Measurements from ENCODE around the gene SRXN1.
"Not testable (repeated sequence)": the region's sequence is repeated elsewhere in the genome, so short reads cannot be mapped to it uniquely, and the experiment has no call there.

The SRXN1 gene

DNA sequence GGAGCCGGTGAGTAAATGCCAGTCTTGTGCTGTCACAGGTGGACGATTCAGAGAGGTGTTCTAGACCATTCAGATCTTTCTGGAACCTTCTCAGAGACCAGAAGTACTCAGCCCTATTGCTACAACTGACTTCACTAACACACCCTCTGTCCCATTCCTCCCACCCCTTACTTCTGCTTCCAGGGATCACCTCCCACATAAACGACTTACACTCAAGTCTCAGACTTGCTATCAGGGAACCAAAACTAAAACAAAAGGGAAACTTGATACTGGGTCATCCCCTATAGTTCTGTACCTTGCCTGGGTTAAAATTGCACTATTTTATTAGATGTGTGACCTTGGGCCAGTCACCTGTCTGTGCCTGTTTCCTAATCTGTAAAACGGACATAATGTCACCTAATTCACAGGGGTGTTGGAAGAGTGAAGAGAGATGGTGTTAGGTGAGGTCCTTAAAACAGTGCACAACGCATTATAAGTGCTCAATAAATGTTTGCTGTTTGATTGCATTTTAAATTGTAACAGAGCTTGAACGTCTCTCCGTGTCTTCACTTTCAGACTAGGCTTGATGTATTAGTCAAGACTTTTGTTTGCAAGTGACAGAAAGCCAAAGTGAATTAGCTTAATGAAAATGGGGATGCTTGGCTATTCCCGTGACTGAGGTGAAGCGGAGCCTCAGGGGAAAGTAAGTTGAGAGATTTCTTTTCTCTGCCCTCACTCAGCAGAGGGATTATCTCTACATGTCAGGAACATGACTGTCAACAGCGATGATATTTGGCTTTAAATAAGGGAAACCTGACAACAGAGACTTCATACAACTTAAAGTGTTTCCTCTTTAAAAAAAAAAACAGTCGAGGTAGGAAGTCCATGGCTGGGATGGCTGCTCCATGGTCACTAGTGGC lies 3.0 kb upstream of the SRXN1 start:
- DNase-seq (ENCODE audit: low read depth) = no peak

DNA sequence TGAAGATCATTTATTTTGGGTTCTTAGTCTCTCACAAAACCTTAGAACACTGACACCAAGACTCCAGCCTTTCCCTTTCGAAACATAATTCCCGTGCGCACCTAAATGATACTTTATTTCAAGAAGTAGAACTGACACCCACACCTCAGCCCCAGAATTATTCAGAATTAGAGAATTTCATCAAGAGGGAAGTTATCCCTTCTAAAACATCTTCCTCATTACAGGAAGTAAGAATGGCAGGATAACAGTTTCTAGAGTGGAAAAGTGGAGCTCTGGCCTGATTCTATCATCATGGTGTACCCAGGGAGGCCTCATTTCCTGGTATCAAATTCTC lies 1.4 kb upstream of the SRXN1 start:
- DNase-seq (ENCODE audit: low read depth) = no peak

DNA sequence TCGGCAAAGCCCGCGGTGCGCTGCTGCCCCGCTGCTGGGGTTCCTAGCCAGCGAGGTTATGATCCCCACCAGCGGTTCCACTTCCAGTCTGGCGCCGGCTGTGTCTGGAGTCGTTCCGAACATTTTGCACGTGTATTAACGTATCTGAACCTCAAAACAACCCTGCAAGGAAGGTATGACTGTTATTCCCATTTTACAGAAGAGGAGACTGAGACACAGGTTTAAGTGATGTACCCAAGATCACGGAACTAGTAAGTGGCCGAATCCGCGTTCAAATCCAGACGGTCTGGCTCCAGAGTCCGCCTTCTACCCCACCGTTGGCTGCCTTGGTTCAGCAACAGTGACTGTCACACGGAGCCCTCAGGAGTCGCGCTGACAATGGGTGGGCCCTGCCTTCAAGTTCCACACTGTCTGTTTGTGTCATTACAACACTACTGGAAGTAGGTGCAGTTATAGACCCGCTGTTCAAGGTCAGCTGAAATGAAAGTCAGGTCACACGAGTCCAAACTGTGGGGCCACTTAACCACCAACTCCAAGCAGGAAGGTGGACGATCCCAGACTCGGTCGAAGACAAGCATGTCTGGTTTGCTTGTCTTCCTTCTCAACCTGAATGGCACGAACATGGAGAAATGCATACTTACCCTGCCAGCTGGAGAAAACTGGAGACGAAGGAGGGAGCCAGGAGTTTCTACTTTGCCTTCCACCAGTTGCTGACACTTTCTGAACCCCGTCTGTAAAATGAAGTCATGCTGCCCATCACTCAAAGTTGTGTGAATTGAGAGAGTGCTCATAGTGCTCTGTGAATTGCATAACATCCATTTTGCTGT lies 803 bp upstream of the SRXN1 start:
- no peak for DNase-seq (ENCODE audit: low read depth)

DNA sequence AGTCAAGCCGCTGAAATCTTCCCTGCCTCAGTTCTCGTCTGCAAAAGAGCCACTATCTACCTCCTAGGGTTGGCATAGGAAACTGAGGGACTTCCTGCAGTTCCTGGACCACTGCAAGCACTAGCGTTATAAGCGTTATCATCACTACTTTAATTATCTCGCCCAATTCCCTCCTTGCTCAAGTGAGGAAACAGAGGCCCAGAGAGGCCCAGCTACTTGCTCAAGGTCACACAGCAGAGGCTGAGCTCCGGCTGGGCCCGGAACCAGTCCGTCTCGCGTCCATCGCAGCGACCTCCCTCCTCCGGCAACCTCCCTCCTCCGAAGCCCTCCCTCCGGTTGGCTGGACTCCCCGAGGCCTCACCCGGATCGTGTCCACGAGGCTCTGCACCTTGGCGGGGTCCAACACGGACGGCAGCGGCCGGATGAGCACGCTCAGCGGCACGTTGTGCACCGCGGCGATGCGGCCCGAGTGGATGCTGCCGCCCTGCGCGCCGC lies 338 bp downstream of the SRXN1 start:
- DNase-seq (ENCODE audit: low read depth) = no peak

DNA sequence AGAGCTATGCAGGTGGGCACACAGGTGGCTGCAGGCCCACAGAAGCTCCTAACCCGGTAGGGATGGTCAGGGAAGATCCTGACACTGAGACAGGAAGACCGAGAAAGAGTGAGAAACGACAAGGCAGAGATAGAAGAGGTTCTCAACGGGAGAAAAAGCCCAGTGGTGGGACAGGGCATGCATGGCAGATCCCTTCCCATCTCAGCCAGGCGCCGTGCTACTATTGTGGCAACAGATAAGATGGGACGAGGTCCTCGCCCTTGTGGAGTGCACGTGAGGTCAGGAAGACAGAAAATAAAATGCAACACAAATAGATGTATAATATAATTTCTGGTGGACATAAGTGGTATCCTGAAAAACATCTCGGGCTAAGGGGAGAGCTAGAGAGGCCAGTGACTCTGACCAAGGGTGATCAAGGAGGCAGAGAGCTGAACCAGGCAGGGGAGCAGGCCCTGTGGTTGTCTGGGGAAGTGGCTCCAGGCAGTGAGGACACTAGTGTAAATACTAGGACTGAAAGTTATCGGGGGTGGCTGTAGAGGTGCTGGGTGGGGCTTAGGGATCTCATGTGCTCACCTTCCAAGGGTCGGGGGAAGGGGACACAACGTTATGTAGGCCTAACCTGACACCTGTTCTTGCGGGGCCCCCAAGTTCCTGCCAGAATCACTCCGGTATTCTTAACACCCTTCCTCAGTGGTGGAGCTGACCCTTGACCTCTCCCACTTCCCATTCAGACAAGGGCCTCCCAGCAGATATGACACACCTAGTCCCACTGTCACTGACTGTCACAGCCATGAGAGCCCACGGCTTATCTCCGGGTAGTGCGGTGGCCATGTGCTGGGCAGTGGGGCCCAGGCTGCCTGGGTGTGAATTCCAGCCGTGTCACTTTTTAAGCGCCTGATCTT lies 1.0 kb downstream of the SRXN1 start:
- DNase-seq (ENCODE audit: low read depth) = no peak

DNA sequence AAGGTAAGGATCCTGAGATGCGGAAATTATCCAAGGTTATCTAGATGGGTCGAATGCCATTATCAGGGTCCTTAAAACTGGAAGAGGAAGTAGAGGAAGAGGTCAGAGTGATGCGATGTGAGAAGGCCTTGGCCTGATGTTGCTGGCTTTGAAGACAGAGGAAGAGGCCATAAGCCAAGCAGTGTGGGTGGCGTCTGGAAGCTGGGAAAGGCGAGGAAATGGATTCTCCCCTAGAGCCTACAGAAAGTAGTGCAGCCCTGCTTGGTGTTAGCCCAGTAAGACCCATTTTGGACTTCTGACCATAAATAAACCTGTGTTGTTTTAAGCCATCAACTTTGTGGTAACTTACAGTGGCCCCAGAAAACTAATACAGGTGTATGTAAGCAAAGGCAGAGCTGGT lies 2.0 kb downstream of the SRXN1 start:
- no peak for DNase-seq (ENCODE audit: low read depth)

DNA sequence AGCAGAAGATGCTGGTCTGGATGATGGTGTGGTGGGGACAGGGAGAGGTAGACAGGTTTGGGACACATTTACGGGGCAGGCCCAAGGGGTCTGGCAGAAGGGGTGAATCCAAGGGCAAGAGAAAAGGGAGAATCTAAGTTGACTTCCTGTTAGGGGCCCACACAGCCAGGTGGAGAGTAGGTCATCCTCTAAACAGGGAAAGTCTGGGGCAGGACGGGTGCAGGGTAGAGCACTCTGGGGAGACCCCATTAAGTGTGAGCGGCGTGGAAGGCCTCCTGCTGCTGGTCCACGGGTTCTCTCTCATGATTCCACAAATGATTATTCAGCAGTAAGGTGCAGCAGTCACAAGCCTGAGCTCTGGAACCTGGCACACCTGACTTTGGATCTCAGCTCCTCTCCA lies 2.7 kb downstream of the SRXN1 start:
- no peak for DNase-seq (ENCODE audit: low read depth)

DNA sequence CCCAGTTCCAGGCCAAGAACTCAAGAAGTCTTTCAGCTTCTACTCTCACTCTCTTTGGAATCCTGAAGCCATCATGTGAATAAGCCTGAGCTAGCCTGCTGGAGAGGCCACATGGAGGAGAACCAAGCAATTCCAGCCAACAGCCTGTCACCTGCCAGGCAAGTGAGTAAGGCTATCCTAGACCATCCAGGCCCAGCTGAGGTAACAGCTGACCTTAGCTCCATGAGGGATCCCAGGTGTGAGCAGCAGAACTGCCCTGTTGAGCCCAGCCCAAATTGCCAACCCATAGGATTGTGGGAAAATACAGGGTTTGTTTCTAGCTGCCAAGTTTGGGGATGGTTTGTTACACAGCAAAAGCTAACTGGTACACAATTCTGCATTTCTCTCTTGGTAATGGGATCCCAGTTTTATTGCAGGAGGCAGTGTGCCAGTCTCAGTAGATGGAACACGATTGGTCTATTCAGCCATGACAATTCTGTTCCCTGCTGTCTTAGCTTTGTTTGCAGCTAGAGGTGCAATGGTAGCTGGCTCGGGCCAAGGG lies 5.5 kb downstream of the SRXN1 start:
- no peak for DNase-seq (ENCODE audit: low read depth)

DNA sequence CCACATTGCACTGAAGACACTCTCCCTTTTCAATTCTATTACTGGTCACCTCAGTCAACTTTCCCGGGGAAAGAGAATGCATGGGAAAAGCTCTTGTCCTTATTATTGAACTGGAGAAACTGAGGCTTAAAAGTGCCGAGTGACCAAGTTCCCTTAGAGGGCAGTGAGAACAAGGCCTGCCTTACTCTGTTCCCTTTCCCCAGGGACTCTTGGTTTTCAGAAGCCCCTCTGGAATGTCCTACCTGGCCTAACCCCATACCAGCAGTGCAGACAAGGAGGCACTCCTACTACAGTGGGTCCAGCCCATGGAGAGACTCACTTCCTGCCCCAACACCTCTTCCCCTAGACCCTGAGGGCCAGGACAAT lies 6.1 kb downstream of the SRXN1 start:
- no peak for DNase-seq (ENCODE audit: low read depth)

DNA sequence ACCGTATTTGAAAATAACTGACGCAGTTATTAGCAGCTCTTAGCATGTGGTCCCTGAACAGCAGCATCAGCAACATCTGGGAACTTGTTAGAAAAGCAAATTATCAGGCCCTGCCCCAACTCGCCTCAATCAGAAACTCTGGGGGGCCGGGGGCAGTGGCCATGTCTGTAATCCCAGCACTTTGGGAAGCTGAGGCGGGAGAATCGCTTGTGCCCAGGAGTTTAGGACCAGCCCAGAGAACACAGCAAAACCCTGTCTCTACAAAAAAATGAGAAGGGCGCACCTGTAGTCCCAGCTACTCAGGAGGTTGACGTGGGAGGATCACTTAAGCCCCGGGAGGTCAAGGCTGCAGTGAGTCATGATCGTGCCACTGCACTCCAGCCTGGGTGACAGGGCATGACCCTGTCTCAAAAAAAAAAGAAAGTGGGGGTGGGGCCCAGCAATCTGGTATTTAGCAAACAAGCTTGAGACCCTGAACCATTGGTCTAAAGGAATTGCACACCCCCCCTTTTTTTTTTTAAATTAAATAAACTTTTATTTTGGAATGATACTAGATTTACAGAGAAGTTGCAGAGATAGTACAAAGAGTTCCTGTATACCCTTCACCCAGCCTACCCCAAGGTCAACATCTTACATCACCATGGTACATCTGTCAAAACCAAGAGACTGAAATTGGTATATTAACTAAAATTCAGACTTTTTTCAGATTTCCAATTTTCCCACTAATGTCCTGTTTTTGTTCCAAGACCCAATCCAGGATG lies 6.7 kb downstream of the SRXN1 start:
- DNase-seq (ENCODE audit: low read depth) = no peak

DNA sequence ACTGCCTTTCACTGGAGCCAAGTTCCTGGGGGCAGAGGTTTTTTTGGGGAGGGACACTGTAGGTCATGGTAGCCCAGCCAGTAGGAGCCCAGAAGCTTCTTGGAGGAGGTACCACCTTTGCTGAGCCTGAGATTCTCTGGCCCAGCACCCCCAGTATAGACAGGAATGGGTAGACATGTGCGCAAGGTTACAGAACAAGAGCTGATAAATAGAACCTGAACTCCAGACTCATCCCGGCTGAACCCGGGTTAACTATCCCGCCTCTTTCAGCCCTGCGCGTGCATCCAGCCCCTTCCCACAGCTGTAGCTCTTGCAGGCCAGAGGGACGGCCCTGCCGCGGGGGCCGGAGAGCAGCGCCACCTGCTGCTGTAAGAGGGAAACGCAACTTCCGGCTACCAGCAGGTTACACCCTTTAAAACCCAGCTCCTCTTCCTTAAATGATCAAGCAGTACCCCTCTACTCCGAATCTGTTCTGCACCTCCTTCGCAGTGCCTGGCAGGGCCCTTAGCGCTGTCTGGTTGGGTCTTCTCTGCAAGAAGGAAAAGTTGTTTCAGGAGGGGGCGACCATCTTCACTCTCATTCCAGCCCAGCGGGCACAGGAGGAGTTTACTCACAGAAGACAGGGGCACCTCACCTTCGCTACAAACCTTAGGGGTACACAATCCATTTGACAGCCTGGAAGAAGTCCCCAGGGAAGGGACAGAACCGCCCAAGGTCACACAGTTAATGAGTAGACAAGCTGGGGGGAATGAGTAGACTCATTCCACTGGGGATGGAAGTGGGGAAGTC lies 7.5 kb downstream of the SRXN1 start:
- DNase-seq (ENCODE audit: low read depth) = no peak

DNA sequence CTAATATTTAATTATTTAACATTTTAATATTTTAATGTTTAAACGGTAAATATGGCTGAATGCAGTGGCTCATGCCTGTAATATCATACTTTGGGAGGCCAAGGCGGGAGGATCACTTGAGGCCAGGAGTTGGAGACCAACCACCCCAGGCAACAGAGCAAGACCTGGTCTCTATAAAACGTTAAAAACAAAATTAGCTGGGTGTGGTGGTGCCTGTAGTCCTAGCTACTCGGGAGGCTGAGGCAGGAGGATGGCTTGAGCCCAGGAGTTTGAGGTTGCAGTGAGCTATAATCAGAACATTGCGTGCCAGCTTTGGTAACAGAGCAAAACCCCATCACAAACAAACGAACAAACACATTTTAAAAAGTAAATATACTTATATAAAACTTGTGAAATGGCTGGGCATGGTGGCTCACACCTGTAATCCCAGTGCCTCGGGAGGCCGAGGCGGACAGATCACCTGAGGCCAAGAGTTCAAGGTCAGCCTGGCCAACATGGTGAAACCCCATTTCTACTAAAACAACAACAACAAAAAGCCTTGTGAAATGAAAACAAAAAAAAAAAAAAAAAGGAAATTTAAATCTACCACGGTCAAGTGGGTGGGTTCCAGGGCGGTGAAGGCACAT lies 8.2 kb downstream of the SRXN1 start:
- DNase-seq (ENCODE audit: low read depth) = no peak

DNA sequence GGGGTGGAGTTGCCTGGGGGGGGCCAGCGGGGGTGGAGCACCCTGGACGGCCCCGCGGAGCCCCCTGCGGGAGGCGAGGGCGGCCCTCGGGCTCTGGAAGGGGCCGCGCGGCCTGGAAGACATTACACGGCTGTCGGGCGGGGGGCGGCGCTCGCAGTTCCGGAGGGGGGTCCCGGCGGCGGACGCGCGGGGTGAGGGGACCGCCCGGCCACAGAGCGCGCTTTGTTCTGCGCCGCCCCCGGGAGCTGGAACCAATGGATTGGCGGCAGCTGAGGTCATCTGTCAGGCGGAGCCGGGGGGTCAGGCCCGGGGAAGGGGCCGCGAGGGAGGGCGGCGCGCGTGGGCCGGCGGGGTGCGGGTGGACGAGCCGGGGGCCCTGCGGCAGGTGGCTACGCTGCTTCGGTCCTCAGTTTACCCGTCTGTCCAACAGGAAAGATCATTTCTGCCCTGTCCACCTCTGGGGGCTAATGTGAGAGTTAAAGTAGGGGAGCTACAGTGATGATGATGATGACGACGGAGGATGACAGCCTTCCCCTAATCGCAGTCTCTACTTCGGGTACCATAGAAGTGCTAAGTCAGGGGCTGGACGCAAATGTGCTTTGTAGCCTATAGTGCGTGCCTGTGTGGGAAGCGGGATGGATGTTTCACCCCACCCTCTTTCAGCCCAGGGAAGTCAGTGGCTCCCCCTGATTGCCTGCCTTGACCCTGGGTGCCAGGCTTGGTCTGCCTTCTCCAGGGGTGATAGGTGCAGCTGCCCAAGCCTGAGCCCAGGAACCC lies 10.4 kb downstream of the SRXN1 start:
- no peak for DNase-seq (ENCODE audit: low read depth)

DNA sequence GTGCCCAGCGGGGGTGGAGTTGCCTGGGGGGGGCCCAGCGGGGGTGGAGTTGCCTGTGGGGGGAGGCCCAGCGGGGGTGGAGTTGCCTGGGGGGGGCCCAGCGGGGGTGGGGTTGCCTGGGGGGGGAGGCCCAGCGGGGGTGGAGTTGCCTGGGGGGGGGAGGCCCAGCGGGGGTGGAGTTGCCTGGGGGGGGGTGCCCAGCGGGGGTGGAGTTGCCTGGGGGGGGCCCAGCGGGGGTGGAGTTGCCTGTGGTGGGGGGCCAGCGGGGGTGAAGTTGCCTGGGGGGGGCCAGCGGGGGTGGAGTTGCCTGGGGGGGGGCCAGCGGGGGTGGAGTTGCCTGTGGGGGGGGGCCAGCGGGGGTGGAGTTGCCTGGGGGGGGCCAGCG lies 11.0 kb downstream of the SRXN1 start:
- DNase-seq (ENCODE audit: low read depth) = not testable (repeated sequence)

DNA sequence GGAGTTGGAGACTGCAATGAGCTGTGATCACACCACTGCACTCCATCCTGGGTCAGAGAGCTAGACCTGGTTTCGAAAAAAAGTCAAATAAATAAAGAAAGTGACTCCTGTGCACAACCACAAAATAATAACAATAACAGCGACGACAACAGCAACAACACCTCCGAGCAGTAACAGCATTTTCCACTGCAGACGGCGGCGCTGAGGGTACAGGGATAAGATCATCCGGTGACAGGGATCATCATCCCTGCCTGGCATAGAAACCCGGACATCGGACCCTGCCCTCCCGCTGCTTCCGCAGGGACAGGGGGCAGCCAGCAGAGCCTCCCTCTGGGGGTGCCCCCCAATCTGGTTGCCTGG lies 11.5 kb downstream of the SRXN1 start:
- DNase-seq (ENCODE audit: low read depth) = no peak

DNA sequence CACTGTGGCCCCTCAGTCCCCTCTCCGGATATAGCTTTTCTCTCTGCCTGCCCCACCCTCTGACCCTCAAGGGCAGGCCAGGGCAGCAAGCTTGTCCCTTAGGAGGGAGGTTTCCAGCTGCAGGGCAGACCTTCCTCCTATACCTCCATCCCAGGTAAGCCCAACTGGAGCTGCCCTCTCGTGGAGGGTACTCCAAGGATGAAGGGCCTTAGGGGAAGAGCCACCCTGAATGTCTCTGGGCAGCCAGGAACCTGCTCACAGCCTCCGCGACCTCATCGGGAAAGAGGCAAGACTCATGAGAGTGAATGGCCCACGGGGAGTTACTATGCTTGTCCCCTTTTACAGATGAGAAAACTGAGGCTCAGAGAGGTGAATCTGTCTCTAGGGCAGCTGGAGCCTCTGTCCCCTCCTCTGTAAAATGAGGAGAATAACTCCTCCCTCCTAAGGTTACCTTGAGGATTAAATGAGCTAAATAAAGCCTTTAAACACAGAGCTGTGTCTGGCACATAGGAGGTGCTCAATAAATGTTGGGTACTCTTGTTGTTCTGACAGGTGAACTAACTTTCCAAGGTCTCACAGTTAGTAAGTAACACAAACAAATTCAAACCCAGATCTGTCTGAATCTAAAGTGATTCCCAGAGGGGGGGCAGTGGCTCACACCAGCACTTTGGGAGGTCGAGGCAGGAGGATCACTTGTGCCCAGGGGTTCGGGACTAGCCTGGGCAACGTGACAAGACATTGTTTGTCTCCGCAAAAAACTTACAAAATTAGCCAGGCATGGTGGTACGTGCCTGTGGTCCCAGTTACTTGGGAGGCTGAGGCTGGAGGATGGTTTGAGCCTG lies 12.1 kb downstream of the SRXN1 start:
- no peak for DNase-seq (ENCODE audit: low read depth)

DNA sequence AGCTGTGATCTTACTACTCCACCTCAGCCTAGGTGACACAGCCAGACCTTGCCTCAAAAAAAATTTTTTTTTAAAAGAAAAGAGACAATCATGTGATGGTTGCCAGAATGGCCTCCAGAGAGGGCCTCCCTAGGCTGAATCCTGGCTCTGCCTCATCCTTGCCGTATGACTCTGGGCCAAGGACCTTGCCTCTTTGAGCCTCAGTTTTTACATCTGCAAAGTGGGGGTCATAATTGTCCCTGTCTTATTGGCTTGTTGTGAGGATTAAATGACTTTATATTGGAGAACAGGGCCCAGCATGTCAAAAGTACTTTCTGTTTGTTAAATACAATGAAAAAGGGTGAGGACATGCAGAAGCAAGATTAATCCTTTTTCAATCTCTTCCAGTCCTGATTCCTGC lies 14.4 kb downstream of the SRXN1 start:
- DNase-seq (ENCODE audit: low read depth) = no peak

DNA sequence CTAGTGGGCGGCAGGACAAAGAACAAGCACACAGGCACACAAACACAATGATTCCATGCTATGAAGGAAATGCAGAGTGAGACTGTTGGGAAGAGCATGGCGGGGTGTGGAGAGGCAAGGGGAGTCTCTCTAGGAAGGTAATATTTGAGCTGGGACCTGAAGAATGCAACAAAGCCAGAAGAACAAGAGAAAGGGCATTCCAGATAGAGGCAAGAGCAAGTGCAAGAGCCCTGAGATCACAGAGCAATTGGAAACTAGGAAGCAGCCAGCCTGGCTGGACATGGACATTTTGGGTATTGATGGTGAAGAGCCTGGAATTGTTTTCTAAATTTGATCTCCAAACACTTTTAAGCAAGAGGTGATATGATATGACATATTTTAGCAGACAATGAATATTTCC lies 15.4 kb downstream of the SRXN1 start:
- DNase-seq (ENCODE audit: low read depth) = no peak

All from non-pigmented ciliary epithelial cell (primary cell).